ENCODE results near the gene C2CD3.
"Not testable (repeated sequence)": the region's sequence is repeated elsewhere in the genome, so short reads cannot be mapped to it uniquely, and the experiment has no call there.

The C2CD3 gene

DNA sequence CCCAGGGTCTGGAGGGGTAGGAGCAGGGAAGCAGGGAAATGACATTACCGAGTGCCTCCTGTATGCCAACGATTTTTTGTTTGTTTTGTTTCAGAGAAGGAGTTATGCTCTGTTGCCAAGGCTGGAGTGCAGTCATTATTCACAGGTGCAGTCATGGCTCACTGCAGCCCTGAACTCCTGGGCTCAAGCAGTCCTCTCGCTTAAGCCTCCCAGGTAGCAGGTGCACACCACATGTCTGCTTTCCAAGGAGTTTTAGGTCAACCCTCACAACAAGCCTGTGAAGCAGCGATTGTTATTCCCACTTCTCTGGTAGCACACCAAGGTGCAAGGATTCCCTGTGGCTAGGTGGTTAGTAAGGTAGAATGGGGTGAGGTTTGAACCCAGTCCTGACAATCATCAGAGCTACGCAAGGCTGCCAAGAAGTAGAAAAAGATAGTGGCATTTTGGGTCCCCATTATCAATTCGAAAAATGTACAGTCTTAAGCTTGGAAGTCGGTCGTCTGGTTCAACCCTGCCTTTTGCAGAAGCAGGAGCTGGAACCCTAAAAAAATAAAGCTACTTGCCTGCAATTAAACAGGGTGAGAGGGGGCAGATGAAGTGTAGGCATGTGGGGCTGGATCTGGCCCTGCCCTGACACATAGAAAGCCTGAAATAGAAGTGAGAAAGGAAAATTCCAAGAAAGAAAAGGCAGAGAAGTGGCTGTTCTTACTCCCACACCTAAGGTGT lies 171.1 kb downstream of the C2CD3 start:
- DNase-seq: no peak

DNA sequence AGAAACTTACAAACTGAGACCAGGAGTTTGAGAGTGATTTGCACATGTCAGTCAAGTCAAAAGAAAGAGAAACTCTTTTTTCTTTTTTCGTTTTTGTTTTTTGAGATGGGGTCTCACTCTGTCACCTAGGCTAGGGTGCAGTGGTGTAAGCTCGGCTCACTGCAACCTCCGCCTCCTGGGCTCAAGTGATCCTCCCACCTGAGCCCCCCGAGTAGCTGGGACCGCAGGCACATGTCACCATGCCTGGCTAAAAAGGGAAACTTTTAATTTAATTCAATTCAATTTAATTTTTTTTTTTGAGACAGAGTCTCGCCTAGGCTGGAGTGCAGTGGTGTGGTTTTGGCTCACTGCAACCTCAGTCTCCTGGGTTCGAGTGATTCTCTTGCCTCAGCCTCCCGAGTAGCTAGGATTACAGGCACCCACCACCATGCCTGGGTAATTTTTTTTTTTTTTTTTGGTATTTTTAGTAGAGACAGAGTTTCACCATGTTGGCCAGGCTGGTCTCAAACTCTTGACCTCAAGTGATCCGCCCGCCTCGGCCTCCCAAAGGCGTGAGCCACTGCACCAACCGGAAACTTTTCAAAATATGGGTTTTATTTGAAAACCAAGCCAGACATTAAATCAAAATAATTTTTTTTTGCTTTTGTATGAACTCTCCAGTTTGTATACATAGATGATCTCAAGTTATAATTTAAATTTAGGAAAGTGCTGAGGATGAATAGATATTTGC lies 171.8 kb downstream of the C2CD3 start:
- DNase-seq: no peak

DNA sequence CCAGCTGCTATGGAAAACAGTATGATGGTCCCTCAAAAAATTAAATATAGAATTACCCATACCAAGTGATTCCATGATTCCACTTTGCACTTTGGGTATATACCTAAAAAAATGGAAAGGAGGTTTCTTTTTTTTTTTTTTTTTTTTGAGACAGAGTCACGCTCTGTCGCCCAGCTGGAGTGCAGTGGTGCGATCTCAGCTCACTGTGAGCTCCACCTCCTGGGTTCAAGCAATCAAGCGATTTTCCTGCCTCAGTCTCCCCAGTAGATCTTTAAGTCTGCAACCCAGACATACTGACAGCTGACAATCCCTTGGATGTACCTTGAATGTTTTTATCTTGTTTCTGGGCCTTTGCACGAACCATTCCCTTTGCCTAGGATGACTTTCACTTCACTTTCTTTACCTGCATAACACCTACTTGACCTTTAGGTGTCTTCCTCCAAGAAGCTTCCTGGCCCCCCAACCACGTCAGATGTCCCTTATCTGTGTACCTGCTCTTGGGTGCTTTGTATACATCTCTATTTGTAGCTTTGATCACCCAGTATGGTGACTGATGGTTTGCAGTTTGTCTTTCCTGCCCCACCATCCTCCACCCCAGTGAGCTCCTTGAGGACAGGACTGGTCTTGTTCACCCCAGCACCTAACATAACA lies 173.6 kb downstream of the C2CD3 start:
- no peak for DNase-seq

DNA sequence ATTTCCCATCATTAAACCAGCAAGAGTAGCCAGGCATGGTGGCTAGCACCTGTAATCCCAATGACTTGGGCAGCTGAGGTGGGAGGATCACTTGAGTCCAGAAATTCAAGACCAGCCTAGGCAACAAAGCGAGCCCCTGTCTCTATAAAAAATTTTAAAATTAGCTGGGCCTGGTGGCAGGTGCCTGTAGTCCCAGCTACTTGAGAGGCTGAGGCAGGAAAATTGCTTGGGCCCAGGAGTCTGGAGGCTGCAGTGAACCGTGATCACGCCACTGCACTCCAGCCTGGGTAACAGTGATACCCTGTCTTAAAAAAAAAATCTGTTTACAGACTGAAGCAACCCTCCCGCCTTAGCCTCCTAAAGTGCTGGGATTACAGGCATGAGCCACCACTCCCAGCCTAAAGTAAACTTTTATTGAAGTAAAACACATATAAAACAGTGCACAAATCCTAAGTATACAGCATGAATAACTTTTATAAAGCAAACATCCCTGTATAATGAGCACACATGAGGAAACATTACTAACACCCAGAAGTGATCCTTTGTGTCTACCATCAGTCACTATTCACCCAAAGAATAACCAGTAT lies 174.5 kb downstream of the C2CD3 start:
- DNase-seq: no peak

DNA sequence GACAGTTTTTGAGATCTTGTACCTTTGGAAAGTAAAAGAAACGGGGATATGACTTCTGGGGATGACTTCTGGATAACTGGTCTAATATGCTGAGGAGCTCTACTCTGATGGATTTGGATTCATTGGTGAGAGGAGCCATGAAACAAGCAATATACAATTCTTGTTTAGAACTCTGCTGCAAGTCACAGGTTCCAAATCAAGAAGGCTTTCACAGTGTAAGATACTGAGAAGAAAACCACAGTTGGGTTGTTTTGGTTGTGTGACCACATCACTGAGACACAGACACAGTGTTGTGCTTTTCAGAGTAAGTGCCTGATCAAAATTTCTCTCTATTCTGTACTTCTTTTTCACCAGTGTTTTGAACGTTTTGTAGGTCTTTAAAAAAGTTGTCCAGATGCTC lies 175.1 kb downstream of the C2CD3 start:
- no peak for DNase-seq

DNA sequence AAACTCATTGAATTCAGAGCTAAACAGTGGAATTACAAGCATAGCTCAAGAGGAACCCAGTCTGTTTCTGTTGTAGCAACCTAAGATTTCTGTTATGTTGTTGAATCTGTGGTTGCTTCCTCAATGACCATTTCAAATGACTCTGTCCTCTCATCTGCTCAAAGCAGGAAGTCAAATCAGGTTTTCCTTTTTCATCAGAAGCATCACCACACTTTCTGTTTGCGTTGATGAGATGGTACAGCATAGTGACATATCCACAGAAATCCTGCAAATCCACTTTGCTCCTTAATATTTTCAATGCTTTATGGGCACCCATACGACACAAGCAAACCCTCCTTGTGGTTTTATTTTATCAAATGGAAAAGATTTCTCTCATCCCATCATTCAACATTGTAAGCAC lies 175.6 kb downstream of the C2CD3 start:
- no peak for DNase-seq

DNA sequence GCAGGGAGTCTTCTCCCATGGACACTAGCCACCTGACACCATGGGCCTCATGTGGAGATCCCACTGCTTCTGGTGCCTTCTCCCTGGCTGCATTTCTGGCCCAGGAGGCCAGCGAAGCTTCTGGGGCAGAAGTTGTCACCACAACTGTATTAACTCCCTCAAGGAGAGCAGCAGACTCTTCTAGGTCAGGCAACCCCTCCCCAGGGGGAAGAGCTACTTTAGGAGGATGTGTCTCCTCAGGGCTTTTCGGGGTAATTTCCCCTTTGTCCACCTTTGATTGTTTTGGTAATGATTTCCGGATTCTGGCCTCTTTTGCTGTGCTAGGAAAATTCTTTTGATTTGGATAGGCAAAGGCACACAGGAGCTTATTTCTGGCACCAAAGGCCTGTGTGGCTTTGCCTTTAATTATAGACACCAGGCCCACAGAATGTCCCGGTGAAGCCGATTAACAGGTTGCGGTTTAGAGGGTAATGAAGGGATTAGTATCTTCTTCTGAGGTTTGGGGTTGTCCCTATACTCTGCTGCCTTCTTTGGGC lies 179.3 kb downstream of the C2CD3 start:
- DNase-seq: no peak

DNA sequence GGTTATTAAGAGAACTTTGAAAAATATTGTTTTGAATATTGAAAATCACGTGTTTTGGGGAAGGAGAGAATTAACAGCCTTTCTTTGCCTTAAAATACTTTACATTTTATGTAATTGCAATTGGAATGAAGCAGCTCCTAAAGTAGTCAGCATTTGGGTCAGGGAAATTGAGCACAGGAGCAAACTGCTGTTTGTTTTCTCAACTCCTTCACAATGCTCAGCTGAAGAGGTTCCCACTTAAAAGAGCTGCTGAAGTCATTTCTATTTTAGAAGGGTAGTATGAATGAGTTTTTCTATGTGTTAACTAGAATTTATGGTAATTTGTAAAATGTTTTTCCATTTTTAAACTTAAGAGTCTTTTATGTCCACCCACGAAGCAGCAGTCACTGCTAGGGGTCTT lies 180.1 kb downstream of the C2CD3 start:
- DNase-seq: no peak

DNA sequence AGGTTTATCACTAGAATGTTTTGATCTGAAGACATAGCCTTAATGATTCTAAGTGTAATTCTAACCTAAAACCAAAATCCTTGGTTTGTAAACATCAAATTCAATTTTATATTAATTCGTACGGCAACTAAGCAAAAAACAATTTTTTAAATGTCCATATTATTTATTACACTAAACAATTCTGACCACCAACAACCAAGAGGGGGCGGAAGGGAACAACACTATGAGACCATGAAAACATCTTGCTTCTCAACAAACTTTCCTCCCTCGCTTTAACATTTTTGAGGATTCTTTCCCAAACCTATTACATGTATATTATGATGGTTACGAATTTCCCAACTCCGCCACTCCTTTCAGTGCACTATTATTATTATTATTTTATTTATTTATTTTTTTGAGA lies 181.6 kb downstream of the C2CD3 start:
- no peak for DNase-seq

DNA sequence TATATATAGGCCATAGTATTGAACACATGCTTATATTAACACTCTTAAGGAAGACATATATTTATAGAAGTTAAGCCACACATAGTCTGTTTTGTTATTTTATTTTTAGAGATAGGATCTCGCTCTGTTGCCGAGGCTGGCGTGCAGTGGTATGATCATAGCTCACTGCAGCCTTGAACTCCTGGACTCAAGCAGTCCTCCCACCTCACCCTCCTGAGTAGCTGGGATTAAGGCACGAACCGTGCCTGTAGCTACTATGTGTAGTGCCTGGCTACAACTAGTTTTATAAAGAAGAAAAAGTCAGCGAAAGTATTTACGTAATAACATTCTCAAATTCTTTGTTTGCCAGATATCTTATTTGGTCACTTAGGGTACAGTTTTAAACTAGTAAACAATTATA lies 182.6 kb downstream of the C2CD3 start:
- no peak for DNase-seq

DNA sequence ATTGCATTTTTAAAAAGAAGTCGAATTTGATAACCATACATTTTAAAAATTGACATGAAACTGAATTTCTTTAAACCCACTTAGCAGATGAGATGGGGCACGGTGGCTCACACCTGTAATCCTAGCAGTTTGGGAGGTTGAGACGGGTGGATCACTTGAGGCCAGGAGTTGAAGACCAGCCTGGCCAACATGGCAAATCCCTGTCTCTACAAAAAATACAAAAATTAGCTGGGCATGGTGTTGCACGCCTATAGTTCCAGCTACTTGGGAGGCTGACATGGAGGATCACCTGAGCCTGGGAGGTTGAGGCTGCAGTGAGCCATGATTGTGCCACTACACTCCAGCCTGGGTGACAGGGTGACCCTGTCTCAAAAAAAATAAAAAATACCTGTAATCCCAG lies 185.1 kb downstream of the C2CD3 start:
- not testable (repeated sequence) for DNase-seq

DNA sequence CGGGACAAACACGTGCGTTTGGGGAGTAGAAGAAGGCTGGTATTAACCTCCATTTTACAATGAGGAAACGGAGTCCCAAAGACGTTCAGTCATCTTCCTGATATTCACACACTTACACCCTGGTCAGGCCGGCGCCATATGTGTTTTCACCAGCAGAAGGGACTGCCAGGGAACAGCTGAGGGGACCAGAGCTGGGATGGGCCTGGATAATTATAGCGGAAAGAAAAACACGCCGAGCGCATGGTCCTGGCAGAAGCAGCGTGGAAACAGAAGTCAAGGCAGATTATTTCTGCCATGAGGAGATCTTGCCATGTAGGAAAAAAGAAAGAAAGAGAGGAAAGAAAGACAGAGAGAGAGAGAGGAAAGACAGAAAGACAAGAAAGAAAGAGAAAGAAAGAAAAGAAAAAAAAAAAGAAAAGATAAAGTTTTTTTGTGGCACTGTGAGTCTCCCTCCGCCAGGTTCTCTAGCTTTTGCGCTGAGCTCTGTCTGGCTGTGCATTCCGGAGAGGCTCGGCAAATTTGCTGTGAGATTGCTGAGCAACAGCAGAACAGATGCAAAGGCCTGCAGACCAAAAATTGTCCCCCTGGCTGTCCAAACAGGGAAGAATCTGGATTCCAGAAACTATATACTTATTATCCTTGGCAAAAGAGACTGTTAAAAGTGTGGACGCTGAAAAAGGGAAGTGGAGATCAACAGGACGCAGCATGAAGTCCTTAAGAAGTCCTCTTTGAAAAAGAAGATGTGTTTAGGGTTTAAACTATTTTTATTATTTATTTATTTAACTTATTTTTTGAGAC lies 186.9 kb downstream of the C2CD3 start:
- no peak for DNase-seq

DNA sequence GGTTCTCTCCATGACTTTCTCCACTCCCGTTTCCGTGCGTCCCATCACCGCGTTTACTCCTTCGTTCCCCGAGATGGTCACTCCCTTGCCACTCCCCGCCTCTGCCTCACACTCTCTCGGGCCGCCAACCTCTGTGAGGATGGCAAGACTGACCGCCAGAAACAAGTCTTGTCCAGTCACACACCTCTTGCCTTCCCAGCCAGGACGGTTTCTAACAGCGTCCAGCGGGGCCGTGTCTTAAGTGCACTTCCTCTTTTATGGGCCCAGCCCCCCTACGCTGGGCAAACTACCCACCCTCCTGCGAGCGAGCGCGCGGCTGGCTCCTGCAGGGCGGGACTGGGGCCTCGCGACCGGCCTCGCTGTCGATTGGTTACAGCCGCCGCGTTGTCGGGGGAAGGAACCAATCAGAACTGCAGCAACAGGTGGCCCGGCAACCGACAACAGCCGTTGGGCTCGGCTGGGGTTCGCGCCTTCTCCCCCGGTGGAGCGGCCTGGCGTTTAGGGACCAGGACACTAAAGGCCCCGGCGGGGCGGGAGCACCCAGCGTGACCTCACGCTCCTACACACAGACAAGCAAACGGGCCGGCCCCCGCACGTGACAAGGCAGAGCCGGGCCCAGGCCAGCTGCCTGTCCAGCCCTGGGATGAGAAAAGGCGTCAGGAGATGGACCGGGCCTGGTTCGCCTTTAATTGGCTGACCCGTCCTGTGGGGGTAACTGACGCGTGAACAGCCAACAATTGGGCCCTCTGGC lies 187.6 kb downstream of the C2CD3 start:
- DNase-seq: peak; percentile 78

DNA sequence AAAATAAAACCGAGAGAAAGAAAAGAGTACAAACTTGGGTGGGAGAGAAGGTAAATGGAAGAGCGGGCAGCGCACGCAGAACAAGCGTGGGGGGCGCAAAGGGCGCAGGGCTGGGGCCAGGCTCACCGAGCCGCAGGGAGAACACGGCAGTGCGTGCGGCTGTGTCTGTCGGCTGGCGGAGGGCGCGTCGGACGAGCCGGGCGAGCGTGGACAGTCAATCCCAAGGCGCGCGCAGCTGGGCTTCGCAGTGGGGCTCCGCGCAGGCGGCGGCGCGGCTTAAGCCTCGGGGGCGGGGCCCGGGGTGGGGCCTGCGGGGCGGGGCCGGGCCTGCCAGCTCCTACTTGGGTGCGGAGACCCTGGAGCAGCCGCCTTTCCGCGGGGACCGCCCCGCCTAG lies 188.2 kb downstream of the C2CD3 start, which contains the start of gene UCP2:
Gene UCP2 (minus strand): TSS at position 249 of the 395 bp plus-strand sequence. CDS start 4,465 bp downstream, outside the sequence.
- DNase-seq: peak; percentile 60

DNA sequence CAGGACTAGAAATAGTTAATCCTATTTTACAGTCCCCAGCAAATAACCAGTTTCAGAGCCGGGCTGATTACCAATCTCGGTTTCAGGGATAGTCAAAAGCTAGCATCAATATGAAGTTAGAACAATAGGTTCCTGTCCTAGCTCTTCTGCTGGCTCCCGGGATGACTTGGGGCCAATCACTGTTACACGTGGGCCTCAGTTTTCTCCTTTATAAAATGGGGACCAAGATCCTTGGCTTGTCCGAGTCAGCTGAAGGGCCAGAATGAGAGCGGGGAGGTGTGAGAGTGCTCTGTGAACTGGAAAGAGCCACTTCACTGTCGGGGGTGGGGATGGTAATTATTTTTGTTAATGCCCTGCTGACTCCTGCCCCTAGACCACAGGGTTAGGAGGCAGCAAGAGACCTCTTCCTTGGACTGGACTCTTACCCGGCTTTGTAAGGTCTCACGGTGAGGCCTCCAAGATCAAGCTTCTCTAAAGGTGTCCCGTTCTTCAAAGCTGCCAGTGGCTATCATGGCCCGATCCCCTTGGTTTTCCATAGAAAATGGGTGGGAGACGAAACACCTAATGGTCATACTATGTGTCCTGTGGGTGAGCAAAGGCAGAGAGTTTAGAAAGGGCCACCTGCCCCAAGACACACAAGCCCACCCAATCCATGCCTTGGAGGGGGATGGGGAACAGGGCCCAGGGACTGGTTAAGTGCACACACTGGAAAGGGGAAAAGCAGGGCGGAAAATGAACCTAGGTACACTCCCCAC lies 189.6 kb downstream of the C2CD3 start:
- DNase-seq: no peak

DNA sequence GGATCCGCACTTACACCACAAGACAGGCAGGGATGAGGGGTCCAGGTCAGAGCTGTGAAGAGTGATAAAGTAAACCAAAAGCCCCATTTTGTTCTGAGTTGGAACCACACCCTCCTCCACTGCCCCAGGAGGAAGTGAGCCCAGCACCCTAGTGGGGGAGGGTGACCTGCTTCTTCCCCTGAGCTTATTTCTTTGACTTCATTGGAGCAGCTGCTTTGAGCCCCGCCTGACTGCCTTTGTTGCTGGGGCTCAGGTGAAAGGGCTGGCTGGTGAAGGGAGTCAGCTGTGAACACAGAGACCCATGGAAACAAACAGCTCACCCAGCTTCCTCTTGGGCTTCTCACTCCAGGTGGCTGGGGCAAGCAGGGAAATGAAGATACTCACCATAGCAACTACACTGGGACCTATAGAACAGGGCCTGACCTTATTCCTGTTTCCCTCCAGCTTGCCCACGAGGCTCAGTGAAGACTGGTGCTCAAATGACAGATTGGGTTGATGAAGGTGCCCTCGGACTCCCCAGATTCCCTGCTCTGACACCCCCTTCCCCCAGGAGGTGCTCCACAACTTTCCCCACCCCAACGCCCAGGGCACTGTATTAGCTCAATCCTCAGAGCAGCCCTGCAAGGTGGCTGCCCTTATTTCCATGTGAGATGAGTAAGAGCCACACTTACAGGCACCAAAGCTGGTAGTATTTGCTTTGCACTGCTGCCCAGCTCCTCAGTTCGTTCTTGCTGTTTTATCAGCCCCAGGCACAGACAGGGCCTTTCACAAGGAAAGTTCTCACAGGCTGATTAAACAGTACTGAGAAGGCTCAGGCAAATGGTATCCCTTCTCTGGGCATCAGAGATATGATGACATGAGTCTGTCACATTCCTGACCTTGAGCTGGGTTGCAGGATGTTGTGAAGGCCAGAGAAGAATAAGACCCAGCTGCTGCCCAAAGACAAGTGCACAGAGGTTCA lies 190.5 kb downstream of the C2CD3 start:
- DNase-seq: no peak

DNA sequence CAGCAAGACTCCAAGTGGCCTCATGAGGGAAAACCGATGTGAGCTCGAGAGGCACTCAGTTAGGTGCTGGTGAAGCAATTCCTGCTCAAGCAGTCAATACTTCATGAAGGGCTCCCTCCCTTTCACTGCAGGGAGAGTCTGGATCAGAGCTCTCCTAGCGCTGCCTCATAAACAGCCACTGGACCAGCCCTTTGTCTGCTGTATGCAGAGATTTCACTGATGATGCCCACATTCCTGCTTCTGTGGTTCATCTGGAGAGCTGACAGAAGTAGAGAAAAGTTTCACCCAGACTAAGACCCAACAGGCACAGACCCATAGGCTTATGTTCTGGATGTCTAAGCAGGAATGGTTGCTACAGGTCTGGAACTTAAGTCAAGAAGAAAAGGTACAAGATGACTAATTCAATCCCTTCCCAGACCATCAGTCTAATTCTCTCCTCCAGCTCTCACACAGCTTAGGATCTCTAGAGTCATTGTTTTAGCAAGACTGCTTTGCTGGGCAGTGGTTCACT lies 192.2 kb downstream of the C2CD3 start:
- DNase-seq: no peak

DNA sequence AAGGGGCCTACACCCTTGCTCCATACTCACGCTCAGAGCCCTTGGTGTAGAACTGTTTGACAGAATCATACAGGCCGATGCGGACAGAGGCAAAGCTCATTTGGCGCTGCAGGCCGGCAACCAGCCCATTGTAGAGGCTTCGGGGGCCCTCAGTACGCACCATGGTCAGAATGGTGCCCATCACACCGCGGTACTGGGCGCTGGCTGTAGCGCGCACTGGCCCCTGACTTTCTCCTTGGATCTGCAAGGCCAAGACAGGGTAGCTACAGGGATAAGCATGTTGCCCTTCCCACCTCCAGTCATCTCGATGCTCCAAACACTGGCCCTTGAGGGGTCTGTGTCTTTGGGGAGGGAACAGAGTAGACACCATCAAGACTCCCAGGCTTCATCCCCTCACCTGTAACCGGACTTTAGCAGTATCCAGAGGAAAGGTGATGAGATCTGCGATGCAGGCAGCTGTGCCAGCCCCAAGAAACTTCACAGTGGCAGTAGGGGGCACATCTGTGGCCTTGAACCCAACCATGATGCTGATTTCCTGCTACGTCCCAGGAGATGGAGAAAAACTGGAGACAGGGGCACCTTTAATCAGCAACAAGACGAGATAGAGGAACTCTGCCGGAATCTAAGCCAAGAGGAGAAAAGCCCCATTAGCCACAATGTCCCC lies 192.8 kb downstream of the C2CD3 start:
- DNase-seq: no peak

Data from fibroblast of upper back skin (primary cell).